Left lung (tissue), 10 donors: ENCODE measurements around the gene ATRAID. TPM values are rescaled to one million over a fixed set of nuclear protein-coding genes. Genes with fewer than 3 reads are reported as not detected.
A peak's percentile ranks its signal among the peaks of the same experiment; 100 is the strongest.

Experiments
- ATAC-seq: fragments of 200-7000 bp; cut with Tn5 transposase; one replicate; pipeline ENCODE4 v1.9.1; 2020; ENCODE audit warnings: moderate library complexity
- DNase-seq, 4 donors: peaks; one replicate each; pipeline ENCODE4 v3.0.0-alpha.2; 2013 to 2020
- H3K27ac ChIP-seq, 2 donors: fragments of 200-600 bp; sonication (generic) in 1 of 2; one replicate each; pipeline versions ENCODE4 v1.5.0 to v1.8.0; 2020 to 2021
- H3K27me3 ChIP-seq, 2 donors: fragments of 200-600 bp; sonication (generic) in 1 of 2; one replicate each; pipeline versions ENCODE4 v1.5.0 to v1.8.0; 2020 to 2021
- H3K36me3 ChIP-seq, 2 donors: fragments of 200-600 bp; sonication (generic) in 1 of 2; one replicate each; pipeline versions ENCODE4 v1.5.0 to v1.8.0; 2020 to 2021
- H3K4me1 ChIP-seq, 2 donors: fragments of 200-600 bp; one replicate each; pipeline ENCODE4 v1.8.0; 2021
- H3K4me3 ChIP-seq, 2 donors: fragments of 200-600 bp; sonication (generic) in 1 of 2; one replicate each; pipeline versions ENCODE4 v1.5.0 to v1.8.0; 2020 to 2021; ENCODE audit warnings: mild to moderate bottlenecking in 1 of 2
- H3K9me3 ChIP-seq, 2 donors: fragments of 200-600 bp; sonication (generic) in 1 of 2; one replicate each; pipeline versions ENCODE4 v1.5.0 to v1.8.0; 2020 to 2021
- CTCF ChIP-seq, 2 donors: fragments of 200-600 bp; sonication (generic) in 1 of 2; IDR thresholded peaks; one replicate each; pipeline versions ENCODE4 v1.5.0 to v1.8.0; 2021; ENCODE audit warnings: antibody characterized with exemption in 2 of 2
- intact Hi-C, 2 donors: fragments of 100-400 bp; cut with DNase I; formaldehyde crosslinking; loops; one replicate each; pipeline versions ENCODE4 v1.11.2 to v1.14.2; 2022
- polyA plus RNA-seq, 6 donors: library from polyadenylated mRNA; unstranded; fragments of 120-200 nt; gene quantifications; one replicate each; pipeline ENCODE4 v1.2.1, GENCODE V29; 2013; ENCODE audit not compliant: insufficient read length in 6 of 6
- total RNA-seq, 2 donors: library from RNA; stranded (reverse); fragmentation: NEBNext Ultra II Directional; extraction: Animal tissue kit (Norgen Biotek cat#: 25700); gene quantifications; one replicate each; pipeline ENCODE4 v1.2.1, GENCODE V29; 2021
- donor health status: DM: no; HTN: yes; CAD: no.
- donor health status: DM: no; HTN: no; CAD: no.

The ATRAID gene
- total and polyA plus RNA-seq, 8 donors = 87.5 to 141 (median 129) TPM

GRCh38 chr2:27185331-27186026 is 26.4 kb upstream of the ATRAID start:
- peak; percentile 47 for ATAC-seq
- intact Hi-C loops = no loop called here
- no peak for TF ChIP-seq CTCF (IDR thresholded peaks at IDR 0.05)
- Histone ChIP-seq H3K36me3 (no peaks in the 10 kb centered on the region), H3K4me1 (no peaks in the 10 kb centered on the region), H3K27me3 (peaks cover 0 to 3% of the 10 kb centered on the region in 2 donors), H3K9me3 (no peaks in the 10 kb centered on the region), H3K27ac (peak overlapping the region in 1 of 2 donors; percentile 67), H3K4me3 (no peak overlapping the region)
- DNase-seq = peak in 1 of 4 donors; percentile 47

GRCh38 chr2:27186613-27187345 is 25.1 kb upstream of the ATRAID start:
- Histone ChIP-seq H3K4me1 (no peaks in the 10 kb centered on the region), H3K27ac (no peak overlapping the region), H3K9me3 (no peaks in the 10 kb centered on the region), H3K27me3 (no peaks in the 10 kb centered on the region), H3K36me3 (no peaks in the 10 kb centered on the region), H3K4me3 (no peak overlapping the region)
- ATAC-seq (no peak), DNase-seq (no peak)
- intact Hi-C loops = no loop called here
- TF ChIP-seq CTCF (IDR thresholded peaks at IDR 0.05) = no peak

GRCh38 chr2:27189989-27190388 is 21.9 kb upstream of the ATRAID start:
- Histone ChIP-seq H3K9me3 (no peaks in the 10 kb centered on the region), H3K4me3 (no peak overlapping the region), H3K4me1 (no peaks in the 10 kb centered on the region), H3K27me3 (no peaks in the 10 kb centered on the region), H3K27ac (no peak overlapping the region), H3K36me3 (no peaks in the 10 kb centered on the region)
- TF ChIP-seq CTCF (IDR thresholded peaks at IDR 0.05) = no peak
- ATAC-seq = no peak
- intact Hi-C loops = no loop called here
- DNase-seq = no peak

GRCh38 chr2:27191070-27191829 is 20.6 kb upstream of the ATRAID start:
- Histone ChIP-seq H3K27me3 (no peaks in the 10 kb centered on the region), H3K9me3 (no peaks in the 10 kb centered on the region), H3K36me3 (no peaks in the 10 kb centered on the region), H3K4me1 (no peaks in the 10 kb centered on the region), H3K4me3 (no peak overlapping the region), H3K27ac (no peak overlapping the region)
- intact Hi-C loops = no loop called here
- peak in 2 of 4 donors; percentile 46 to 72 for DNase-seq
- ATAC-seq = peak; percentile 86
- TF ChIP-seq CTCF (IDR thresholded peaks at IDR 0.05) = peak; percentile 57 to 59
